Gastrocnemius medialis (tissue), 4 donors: ENCODE measurements around the gene ARHGEF7. TPM values are rescaled to one million over a fixed set of nuclear protein-coding genes. Genes with fewer than 3 reads are reported as not detected.

Source experiments
- ATAC-seq, 2 donors: fragments of 150-250 bp; one replicate each; pipeline ENCODE4 v1.9.1; 2016
- DNase-seq, 2 donors: peaks; one replicate each; pipeline ENCODE4 v3.0.0-alpha.2; 2019
- H3K27ac ChIP-seq, 4 donors: fragments of 200-600 bp; sonication (generic); 1 replicate in 1 of 4; 2 replicates in 3 of 4; pipeline ENCODE4 v1.5.1; 2016 to 2018; ENCODE audit warnings: mild to moderate bottlenecking in 2 of 4, moderate library complexity in 1 of 4
- H3K27me3 ChIP-seq, 3 donors: fragments of 200-600 bp; sonication (generic) in 2 of 3; 1 replicate in 1 of 3; 2 replicates in 2 of 3; pipeline versions ENCODE4 v1.5.1 to v1.6.0; 2016 to 2019; ENCODE audit warnings: mild to moderate bottlenecking in 1 of 3, moderate library complexity in 1 of 3
- H3K36me3 ChIP-seq, 2 donors: fragments of 200-600 bp; sonication (generic) in 1 of 2; one replicate each; pipeline ENCODE4 v1.5.1; 2017 to 2018
- H3K4me1 ChIP-seq, 2 donors: fragments of 200-600 bp; sonication (generic) in 1 of 2; one replicate each; pipeline ENCODE4 v1.5.1; 2016 to 2017; ENCODE audit warnings: mild to moderate bottlenecking in 2 of 2
- H3K4me3 ChIP-seq, 4 donors: fragments of 200-600 bp; sonication (generic) in 3 of 4; 1 replicate in 1 of 4; 2 replicates in 3 of 4; pipeline ENCODE4 v1.5.1; 2016 to 2019; ENCODE audit warnings: mild to moderate bottlenecking in 2 of 4
- H3K9me3 ChIP-seq, 3 donors: fragments of 200-600 bp; sonication (generic) in 2 of 3; 1 replicate in 1 of 3; 2 replicates in 2 of 3; pipeline ENCODE4 v1.5.1; 2016 to 2019
- POLR2A ChIP-seq, 2 donors: fragments of 450-650 bp; IDR thresholded peaks; one replicate each; pipeline ENCODE4 v1.6.1; 2017; ENCODE audit warnings: antibody characterized with exemption in 2 of 2, mild to moderate bottlenecking in 2 of 2, moderate library complexity in 2 of 2
- in situ Hi-C, 4 donors: fragments of 200-750 bp; cut with MboI; loops; one replicate each; pipeline versions ENCODE4 v1.15.0 to v1.8.0; 2017; ENCODE audit warnings: low sequenced_read_pairs in 4 of 4
- intact Hi-C: fragments of 100-400 bp; cut with DNase I; formaldehyde crosslinking; loops from one replicate; pipeline ENCODE4 v1.15.1; 2023; ENCODE audit warnings: low total_unique reads
- total RNA-seq, 4 donors: library from RNA; depleted of rRNA; stranded (reverse); fragments of >200 nt; gene quantifications; one replicate each; pipeline versions ENCODE4 v1.1.0 to v1.2.3, GENCODE V29; 2016
- TF ChIP-seq, protein P1 (sequence below), 5 experiments: fragments of 450-650 bp in 3 of 5; fragments of 200-600 bp in 2 of 5; sonication (generic) in 2 of 5; IDR thresholded peaks in 4 of 5; conservative IDR thresholded peaks in 1 of 5; 1 replicate in 4 of 5; 2 replicates in 1 of 5; pipeline ENCODE4 v1.5.1; 2016 to 2019; ENCODE audit warnings: antibody characterized with exemption in 5 of 5, mild to moderate bottlenecking in 3 of 5, moderate library complexity in 3 of 5

The ARHGEF7 gene
- total RNA-seq, 4 donors from 2014 or later, result 24.5 to 56.9 (median 31.3) TPM

- Histone ChIP-seq H3K9me3 (no peaks in the 10 kb centered on the region), H3K4me1 (peaks cover 40 to 51% of the 10 kb centered on the region in 2 donors), H3K36me3 (peaks cover 0 to 37% of the 10 kb centered on the region in 2 donors), H3K27me3 (no peaks in the 10 kb centered on the region), H3K27ac (peak overlapping the region; percentile 85 to 89 (median 86)), H3K4me3 (no peak overlapping the region)
- ATAC-seq (peak; percentile 96 to 98), DNase-seq (peak; percentile 81 to 86)
- intact Hi-C loops, result loop anchor here (10.0 kb wide), 1 partner anchor 333 kb away; the partner anchor contains the start of gene ANKRD10
- TF ChIP-seq POLR2A (IDR thresholded peaks at IDR 0.05), result no peak
- TF ChIP-seq, protein P1, sequence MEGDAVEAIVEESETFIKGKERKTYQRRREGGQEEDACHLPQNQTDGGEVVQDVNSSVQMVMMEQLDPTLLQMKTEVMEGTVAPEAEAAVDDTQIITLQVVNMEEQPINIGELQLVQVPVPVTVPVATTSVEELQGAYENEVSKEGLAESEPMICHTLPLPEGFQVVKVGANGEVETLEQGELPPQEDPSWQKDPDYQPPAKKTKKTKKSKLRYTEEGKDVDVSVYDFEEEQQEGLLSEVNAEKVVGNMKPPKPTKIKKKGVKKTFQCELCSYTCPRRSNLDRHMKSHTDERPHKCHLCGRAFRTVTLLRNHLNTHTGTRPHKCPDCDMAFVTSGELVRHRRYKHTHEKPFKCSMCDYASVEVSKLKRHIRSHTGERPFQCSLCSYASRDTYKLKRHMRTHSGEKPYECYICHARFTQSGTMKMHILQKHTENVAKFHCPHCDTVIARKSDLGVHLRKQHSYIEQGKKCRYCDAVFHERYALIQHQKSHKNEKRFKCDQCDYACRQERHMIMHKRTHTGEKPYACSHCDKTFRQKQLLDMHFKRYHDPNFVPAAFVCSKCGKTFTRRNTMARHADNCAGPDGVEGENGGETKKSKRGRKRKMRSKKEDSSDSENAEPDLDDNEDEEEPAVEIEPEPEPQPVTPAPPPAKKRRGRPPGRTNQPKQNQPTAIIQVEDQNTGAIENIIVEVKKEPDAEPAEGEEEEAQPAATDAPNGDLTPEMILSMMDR (IDR thresholded peaks at IDR 0.05 in 4 of 5, conservative IDR thresholded peaks at IDR 0.05 in 1 of 5), result no peak
- in situ Hi-C loops, result loop anchor here in 2 of 4 donors (25.0 kb wide), 1 partner anchor 335 kb away; the partner anchor contains the start of gene ANKRD10 (in 2 of the 2)
These were observed 132.4 kb downstream of the ARHGEF7 start for GRCh38 chr13:111247552-111247951.

DNA sequence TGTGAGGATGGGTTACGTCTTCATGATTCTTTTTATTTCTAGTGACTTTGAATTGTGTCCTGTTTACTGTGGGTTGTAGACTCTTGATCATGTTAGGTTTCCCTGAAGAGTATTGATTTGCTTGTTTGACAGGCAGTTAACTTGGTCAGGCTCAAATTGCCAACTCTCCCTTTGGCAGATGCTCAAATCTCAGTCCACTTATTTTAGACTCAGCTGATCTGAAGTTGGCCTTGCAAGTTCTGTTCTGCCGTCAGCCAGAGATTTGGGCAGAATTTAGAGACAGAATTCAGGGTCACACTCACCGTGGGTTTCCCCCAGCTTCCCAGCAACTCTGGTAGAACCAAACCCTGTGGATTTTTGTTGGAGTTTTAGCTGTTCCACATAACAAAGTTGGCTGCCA, 133.7 kb downstream of the ARHGEF7 start:
- in situ Hi-C loops (loop anchor here in 2 of 4 donors (25.0 kb wide), 1 partner anchor 337 kb away; the partner anchor contains the start of gene ANKRD10 (in 2 of the 2)), intact Hi-C loops (loop anchor here (10.0 kb wide), 1 partner anchor 334 kb away; the partner anchor contains the start of gene ANKRD10)
- H3K27me3 ChIP-seq, result no peaks in the 10 kb centered on the region
- no peaks in the 10 kb centered on the region for H3K9me3 ChIP-seq
- peaks cover 0 to 36% of the 10 kb centered on the region in 2 donors for H3K36me3 ChIP-seq
- peaks cover 51 to 63% of the 10 kb centered on the region in 2 donors for H3K4me1 ChIP-seq
- peak overlapping the region; percentile 85 to 89 (median 86) for H3K27ac ChIP-seq
- no peak for ATAC-seq
- no peak overlapping the region for H3K4me3 ChIP-seq
- TF ChIP-seq, protein P1 (IDR thresholded peaks at IDR 0.05 in 4 of 5, conservative IDR thresholded peaks at IDR 0.05 in 1 of 5), result no peak
- TF ChIP-seq POLR2A (IDR thresholded peaks at IDR 0.05), result no peak
- DNase-seq, result no peak

DNA sequence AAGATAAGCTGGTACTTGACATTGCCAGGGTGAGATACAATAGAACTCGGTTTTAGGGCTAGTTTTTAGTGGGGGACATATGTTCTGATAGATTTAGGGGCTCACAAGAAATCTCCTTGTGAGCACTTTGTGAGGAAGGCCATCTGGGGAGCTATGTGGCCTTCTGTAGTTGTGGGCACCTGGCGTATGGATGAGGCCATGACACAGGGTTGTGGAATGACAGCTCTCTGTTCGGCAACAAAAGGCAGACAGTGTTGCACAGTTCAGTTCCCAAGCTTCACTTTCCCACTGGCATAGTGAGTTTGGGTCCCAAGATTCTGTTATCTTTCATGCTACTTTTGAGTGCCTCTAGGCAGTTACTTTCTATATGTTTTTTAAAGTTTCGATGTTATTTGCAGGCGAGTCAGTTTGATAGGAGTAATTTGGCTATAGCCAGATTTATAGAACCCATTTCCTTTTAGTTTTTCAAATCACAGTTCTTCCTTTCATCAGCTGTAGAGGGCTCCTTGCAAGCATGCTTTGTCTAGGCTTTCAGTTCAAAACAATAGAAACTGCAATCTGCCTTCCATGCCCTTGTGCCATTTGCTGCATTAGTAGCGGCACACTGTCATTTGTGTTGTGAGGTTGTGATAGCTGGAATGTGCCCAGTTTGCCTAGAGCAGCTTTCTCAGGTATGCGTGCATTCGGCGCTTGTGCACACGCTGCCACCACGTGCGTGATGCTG, 134.7 kb downstream of the ARHGEF7 start:
- Histone ChIP-seq H3K27ac (peak overlapping the region; percentile 85 to 89 (median 86)), H3K27me3 (no peaks in the 10 kb centered on the region), H3K4me3 (no peak overlapping the region), H3K36me3 (peaks cover 0 to 26% of the 10 kb centered on the region in 2 donors), H3K4me1 (peaks cover 54 to 68% of the 10 kb centered on the region in 2 donors), H3K9me3 (no peaks in the 10 kb centered on the region)
- DNase-seq (no peak), ATAC-seq (no peak)
- TF ChIP-seq, protein P1 (IDR thresholded peaks at IDR 0.05 in 4 of 5, conservative IDR thresholded peaks at IDR 0.05 in 1 of 5), result no peak
- no peak for TF ChIP-seq POLR2A (IDR thresholded peaks at IDR 0.05)
- in situ Hi-C loops, result loop anchor here in 2 of 4 donors (25.0 kb wide), 1 partner anchor 337 kb away; the partner anchor contains the start of gene ANKRD10 (in 2 of the 2)
- intact Hi-C loops, result loop anchor here (10.0 kb wide), 1 partner anchor 335 kb away; the partner anchor contains the start of gene ANKRD10

- ATAC-seq (no peak), DNase-seq (no peak)
- Histone ChIP-seq H3K36me3 (peaks cover 0 to 9% of the 10 kb centered on the region in 2 donors), H3K27ac (peak overlapping the region; percentile 57 to 86 (median 68)), H3K4me3 (no peak overlapping the region), H3K4me1 (peaks cover 72 to 87% of the 10 kb centered on the region in 2 donors), H3K27me3 (no peaks in the 10 kb centered on the region), H3K9me3 (no peaks in the 10 kb centered on the region)
- in situ Hi-C loops (no loop called here), intact Hi-C loops (no loop called here)
- TF ChIP-seq, protein P1 (IDR thresholded peaks at IDR 0.05 in 4 of 5, conservative IDR thresholded peaks at IDR 0.05 in 1 of 5), result no peak
- no peak for TF ChIP-seq POLR2A (IDR thresholded peaks at IDR 0.05)
These were observed 136.7 kb downstream of the ARHGEF7 start for GRCh38 chr13:111251646-111252445.
